CD1c-positive myeloid dendritic cell (primary cell): ENCODE results near the gene GSTA4.
"Not testable (repeated sequence)": the region's sequence is repeated elsewhere in the genome, so short reads cannot be mapped to it uniquely, and the experiment has no call there.

Source experiments
- DNase-seq: peaks from one replicate; pipeline ENCODE4 v3.0.0-alpha.2; 2016; ENCODE audit errors: extremely low spot score

GSTA4 gene

DNA sequence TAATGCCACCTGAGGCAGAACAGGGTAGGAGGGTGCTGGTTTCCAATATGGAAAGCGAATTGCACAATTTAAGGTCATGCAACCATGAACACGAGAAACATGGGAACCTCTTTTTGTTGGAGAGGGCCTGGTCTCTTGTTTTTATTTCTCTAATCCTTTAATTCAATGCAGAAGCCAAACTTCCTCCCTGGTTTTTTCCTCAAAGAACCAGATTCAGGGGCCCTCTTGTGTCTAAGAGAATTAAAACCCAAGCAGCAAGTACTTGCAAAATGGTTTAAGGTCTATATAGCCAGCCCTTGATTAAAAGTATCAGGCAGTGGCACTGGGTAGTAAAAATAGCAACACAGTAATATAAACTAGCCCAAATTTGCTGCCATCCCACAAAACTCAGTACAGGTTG lies 19.5 kb downstream of the GSTA4 start:
- no peak for DNase-seq

DNA sequence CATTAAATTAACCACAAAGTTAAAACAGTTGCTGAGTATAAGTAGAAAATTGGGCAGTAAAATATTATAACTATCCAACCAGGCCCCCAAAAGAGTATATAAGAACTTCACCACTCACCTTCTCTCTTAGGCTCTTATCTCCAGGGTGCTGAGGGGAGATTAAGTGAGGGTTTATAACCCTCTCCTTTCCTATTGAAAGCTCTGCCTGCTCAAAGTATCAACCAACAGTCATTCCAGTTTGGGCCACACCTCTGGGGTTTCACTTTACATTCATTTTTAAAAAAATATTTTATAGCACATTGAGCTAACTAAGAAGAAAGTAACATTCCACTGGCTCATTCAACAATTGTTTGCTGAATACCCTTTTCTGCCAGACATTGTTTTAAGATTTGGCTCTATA lies 22.1 kb downstream of the GSTA4 start:
- DNase-seq, result no peak

DNA sequence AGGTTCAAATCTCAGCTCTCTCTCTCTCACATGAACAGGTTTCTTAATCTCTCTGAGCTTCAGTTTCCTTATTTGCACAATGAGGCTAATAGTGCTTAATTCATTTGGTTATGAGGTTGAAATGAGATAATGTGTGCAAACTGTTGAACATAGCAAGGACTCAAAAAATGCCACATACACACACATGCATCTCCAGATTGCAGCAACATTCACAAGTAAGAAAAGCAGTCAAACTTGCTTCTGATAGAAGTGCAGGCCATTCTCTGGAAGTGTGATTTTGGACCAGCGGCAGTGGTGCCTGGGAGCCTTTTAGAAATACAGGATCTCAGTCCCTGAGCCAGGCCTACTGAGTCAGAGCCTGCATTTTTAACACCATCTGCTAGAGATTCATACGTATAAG lies 25.7 kb downstream of the GSTA4 start:
- no peak for DNase-seq

- DNase-seq, result no peak
Measured at GRCh38 chr6:52966101-52966500, 29.0 kb downstream of the GSTA4 start.

DNA sequence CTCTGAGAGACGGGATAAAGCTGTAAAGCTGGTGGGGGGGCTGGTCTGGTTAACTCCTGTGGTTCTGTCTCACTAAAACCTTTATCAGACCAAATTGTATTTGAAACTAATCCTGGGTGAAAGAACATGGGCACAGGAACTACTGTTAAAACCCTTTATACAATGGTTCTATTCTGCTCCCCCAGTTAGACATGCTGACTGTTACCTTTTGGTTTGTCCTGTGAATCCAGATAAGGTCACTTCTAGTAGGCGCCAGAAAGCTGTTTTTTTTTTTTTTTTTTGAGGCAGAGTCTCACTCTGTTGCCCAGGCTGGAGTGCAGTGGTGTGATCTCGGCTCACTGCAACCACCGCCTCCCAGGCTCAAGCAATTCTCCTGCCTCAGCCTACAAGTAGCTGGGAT lies 29.7 kb downstream of the GSTA4 start:
- DNase-seq, result no peak

DNA sequence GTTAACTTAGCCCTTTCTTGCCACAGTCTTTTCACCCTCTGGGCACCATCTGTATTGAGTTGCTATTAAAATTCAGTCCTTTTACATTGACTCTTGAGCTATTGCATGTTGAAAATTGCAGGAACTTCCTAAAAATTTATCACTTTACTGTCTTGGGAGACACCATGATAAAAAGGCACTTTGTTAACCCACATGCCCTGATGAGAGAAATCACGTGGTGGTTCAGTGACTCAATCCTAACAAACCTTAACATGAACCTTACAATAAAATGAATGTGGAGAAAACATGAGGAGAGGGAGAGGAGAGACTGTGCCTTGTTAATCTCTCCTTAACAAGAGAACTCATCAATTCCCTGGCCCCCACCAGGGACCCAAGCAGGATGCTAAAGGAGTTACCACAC lies 30.8 kb downstream of the GSTA4 start:
- no peak for DNase-seq

- no peak for DNase-seq
Measured at GRCh38 chr6:52962701-52963100, 32.4 kb downstream of the GSTA4 start.

DNA sequence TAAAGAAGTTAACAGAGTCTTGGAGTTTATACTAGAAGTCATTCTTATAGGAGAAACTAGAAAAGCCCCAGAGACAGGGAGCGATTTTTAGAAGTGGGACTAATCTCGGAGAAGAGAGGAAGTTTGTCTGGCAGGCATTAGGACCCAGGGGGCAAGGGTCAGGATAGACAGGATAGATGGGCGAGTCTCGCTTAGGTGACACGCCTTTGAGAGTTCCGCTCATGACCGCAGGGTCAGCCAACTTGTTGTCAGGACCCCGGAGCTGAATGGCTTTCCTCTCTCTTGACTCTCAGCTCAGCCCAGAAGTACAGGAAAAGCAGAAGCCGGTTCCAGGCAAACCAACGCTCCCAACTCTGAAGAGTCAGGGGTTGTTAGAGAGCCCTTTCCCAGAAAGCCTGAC lies 34.1 kb downstream of the GSTA4 start:
- not testable (repeated sequence) for DNase-seq

DNA sequence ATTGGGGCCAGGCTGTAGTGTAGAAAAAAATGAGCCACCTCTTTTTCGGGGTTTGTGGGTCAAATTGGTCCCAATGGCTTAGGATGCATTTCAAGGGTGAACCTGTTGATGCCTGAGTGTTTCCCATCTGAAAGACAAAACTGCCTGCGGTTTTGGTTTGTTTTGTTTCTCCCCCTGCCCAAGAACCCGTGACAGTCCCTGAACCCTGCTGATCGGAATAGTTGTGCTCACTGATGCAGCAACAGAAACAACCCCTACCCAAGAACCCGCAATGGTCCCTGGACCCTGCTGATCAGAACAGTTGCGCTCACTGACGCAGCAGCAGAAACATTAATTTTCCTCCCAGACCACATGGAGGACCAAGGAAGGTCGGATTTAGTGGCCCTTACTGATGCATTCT lies 34.9 kb downstream of the GSTA4 start:
- DNase-seq, result not testable (repeated sequence)

GRCh38 chr6:52958546-52959255 lies 36.4 kb downstream of the GSTA4 start:
- no peak for DNase-seq

DNA sequence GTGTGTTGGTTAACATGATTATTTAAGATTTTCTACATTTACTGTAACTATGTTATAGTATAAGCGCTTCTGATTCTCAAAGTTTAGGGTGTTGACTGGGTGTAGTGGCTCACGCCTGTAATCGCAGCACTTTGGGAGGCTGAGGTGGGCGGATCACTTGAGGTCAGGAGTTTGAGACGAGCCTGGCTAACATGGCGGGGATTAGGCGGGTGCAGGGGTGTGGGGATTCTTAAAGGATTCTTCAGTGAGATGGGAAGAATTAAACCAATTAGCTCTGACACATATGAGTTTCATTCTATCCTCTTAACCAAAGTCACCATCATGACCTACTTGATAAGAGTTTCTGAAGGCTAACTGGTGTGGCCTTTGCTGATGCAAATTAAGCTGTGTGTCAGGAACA lies 39.2 kb downstream of the GSTA4 start:
- DNase-seq, result no peak

DNA sequence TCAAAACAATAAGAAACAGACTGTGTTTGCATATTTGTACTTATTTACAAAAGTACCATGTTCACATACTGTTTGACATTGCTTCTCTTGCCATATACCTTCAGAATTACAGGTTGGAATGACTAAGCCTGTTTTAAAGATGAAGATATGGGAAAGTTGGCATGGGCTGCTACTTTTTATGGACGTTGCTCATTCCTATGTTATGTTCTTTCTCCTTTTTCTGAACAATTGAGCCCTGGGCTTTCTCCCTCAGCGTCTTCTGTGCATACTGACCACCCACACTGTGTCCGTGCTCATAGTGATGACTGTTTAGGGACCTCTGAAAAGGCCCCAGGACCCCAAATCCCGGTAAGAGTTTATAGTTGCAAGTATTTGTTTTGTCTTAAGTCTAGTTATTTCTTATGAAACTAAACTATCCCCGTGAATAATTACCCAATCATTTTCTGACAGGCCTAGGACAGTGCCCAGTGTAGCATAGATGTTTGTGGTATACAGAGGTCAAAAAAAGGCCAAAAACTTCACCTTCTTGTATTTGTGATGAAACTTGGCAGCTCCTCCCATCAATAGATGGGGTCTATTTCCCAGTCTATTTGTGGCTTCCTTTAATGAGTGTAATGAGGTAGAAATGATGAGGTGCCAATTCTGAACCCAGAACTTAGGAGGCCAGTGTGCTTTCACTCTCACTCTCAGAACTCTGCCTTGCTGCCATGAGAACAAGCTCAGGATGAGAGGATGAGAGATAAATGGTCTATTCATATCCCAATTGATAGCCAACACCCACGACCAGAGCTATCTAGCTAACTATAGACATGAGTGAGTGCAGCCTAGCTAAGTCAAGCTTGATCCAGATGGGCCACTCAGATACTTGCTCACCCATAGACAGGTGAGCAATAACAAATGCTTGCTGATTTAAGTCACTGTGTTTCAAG lies 40.9 kb downstream of the GSTA4 start:
- no peak for DNase-seq

GRCh38 chr6:52946306-52946705 lies 48.8 kb downstream of the GSTA4 start:
- DNase-seq, result no peak

GRCh38 chr6:52942821-52943220 lies 52.3 kb downstream of the GSTA4 start:
- not testable (repeated sequence) for DNase-seq

- DNase-seq, result no peak
Measured at GRCh38 chr6:52942221-52942620, 52.9 kb downstream of the GSTA4 start.

DNA sequence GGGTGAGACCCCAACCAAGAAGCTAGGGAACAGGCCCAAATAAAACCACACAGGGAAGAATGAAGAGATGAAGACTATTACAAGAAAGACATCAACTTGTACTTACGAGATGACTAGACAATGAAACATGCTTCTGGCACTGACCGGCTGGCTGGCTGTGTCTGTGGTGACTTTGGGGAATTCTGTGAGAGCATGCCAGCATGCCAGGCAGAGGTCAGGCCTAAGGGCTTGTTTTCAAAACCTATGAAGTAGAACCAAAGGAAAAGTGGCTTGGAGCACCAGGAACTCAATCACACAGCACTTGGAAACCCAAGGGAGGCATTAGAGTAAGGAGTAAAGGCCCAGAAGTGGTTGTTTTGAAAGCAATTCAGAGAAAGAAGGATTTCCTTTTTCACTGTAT lies 57.2 kb downstream of the GSTA4 start:
- no peak for DNase-seq

DNA sequence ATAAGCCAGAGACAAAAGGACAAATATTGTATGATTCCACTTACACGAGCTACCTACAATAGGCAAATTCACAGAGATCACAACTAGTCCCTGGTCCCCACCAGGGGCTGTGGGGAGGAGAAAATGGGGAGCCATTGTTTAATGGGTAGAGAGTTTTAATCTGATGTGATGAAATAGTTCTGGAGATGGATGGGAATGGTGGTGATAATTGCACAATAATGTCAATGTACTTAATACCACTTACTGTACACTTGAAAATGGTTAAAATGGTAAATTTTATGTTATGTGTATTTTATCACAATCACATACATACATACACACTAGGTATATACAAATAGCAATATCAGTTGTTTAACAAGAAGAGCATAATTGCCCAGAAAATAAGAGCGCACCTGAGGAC lies 61.3 kb downstream of the GSTA4 start:
- no peak for DNase-seq

GRCh38 chr6:52931351-52931750 lies 63.7 kb downstream of the GSTA4 start:
- DNase-seq, result no peak

DNA sequence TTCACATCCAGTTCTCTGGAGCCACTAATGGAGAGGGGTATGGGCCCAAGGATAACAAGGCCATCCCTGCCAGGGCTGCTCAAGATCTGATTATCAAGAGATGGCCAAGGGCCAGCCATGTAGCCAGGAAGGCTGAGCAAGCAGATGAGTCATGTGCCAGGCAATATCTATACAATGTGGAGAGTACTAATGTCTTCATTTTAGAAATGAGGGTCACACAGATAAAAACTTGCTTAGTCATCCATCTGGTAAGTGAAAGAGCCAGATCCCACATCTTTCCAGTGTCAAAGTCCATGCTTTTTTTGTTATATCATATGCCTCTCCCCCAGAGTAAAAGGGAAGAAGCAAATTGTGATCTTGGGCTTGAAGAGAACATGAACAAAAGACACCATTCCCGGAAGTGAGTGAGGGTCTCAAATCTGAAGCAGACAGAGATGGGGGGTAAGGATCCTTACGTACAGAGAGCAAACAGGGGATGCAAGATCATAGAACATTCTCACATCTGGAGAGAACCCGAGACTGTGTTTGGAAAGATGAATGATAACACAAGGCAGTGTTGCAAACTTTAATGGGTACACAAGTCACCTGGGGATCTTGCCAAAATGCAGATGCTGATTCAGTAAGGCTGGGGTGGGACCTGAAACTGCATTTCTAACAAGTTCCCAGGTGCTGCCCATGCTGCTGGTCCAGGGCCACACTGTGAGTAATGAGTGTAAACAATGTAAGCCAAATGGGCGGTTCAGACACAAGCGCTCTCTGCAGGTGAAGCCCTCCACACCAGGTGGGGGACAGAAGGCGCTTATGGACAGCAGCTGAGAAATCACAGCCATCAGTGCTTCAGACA lies 65.5 kb downstream of the GSTA4 start:
- DNase-seq, result no peak
